ENCODE results near the gene ABCC9. TPM values are rescaled to one million over a fixed set of nuclear protein-coding genes. Genes with fewer than 3 reads are reported as not detected.

The ABCC9 gene
- polyA plus RNA-seq, 1 donor from 2014 or later: not detected

- H3K4me3 Mint-ChIP-seq: no peak overlapping the region
- peaks cover 0 to 8% (median 8%) of the 10 kb centered on the region in 3 donors for H3K9me3 Mint-ChIP-seq
- no peaks in the 10 kb centered on the region for H3K36me3 Mint-ChIP-seq
- no peaks in the 10 kb centered on the region for H3K4me1 Mint-ChIP-seq
- no peaks in the 10 kb centered on the region for H3K27me3 Mint-ChIP-seq
- no peak overlapping the region for H3K27ac Mint-ChIP-seq
Measured at GRCh38 chr12:21877293-21877982, 63.8 kb downstream of the ABCC9 start.

DNA sequence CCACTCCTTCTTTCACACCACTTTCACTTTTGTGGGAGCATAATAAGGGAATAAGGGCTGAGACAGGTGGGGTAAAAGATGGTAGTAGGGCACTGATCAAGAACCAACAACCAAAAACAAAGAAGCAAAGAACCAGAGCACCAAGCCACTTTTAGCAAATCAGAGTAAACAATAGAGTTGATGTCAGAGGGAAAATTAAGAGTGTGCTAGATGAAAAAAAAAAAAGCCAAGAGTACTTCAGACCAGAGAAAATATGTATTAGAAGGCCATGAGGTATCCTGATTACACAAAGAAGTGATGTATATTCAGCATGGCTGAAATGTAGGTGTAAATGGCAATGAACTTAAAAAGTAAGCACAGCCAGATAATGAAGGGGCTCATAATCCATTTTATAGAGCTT lies 75.4 kb downstream of the ABCC9 start:
- H3K27me3 Mint-ChIP-seq: no peaks in the 10 kb centered on the region
- no peaks in the 10 kb centered on the region for H3K36me3 Mint-ChIP-seq

GRCh38 chr12:21860534-21860933 lies 80.7 kb downstream of the ABCC9 start:
- H3K36me3 Mint-ChIP-seq: no peaks in the 10 kb centered on the region
- no peak overlapping the region for H3K4me3 Mint-ChIP-seq
- H3K27ac Mint-ChIP-seq: no peak overlapping the region
- H3K4me1 Mint-ChIP-seq: no peaks in the 10 kb centered on the region
- no peaks in the 10 kb centered on the region for H3K27me3 Mint-ChIP-seq
- peaks cover 0 to 5% (median 5%) of the 10 kb centered on the region in 3 donors for H3K9me3 Mint-ChIP-seq

More for the DNA sequence above, 75.4 kb downstream of the ABCC9 start:
- Mint-ChIP-seq H3K9me3 (peaks cover 1 to 7% (median 2%) of the 10 kb centered on the region in 3 donors), H3K27ac (no peak overlapping the region), H3K4me1 (no peaks in the 10 kb centered on the region), H3K4me3 (no peak overlapping the region)

DNA sequence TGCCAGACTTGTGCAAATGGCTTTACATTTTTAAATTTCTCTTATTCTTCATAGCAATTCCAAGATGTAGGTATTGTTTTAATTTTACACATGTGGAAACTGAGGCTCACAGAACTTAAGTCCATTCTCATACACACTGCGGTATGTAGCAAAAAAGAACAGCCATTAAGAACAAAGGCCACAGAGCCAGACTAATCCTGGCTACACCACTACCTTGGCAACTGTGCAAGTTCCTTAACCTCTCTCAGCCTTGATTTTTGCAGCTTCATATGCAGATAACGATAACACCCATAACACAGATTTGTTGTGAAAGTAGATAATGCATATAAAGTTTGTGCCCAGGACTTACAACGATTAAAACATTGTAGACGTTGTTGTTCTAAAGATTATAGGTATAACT lies 81.1 kb downstream of the ABCC9 start:
- Mint-ChIP-seq H3K27ac (no peak overlapping the region), H3K36me3 (no peaks in the 10 kb centered on the region), H3K4me1 (no peaks in the 10 kb centered on the region), H3K9me3 (peaks cover 0 to 5% (median 5%) of the 10 kb centered on the region in 3 donors), H3K27me3 (no peaks in the 10 kb centered on the region), H3K4me3 (no peak overlapping the region)

- no peak overlapping the region for H3K4me3 Mint-ChIP-seq
- H3K4me1 Mint-ChIP-seq: no peaks in the 10 kb centered on the region
- H3K9me3 Mint-ChIP-seq: peaks cover 0 to 2% (median 0%) of the 10 kb centered on the region in 3 donors
- H3K27me3 Mint-ChIP-seq: peaks cover 3% of the 10 kb centered on the region
- no peaks in the 10 kb centered on the region for H3K36me3 Mint-ChIP-seq
- no peak overlapping the region for H3K27ac Mint-ChIP-seq
Measured at GRCh38 chr12:21852251-21852650, 89.0 kb downstream of the ABCC9 start.

GRCh38 chr12:21851151-21851550 lies 90.1 kb downstream of the ABCC9 start:
- H3K27ac Mint-ChIP-seq: no peak overlapping the region
- H3K4me1 Mint-ChIP-seq: no peaks in the 10 kb centered on the region
- no peaks in the 10 kb centered on the region for H3K36me3 Mint-ChIP-seq
- H3K9me3 Mint-ChIP-seq: peaks cover 0 to 2% (median 0%) of the 10 kb centered on the region in 3 donors
- peaks cover 3% of the 10 kb centered on the region for H3K27me3 Mint-ChIP-seq
- no peak overlapping the region for H3K4me3 Mint-ChIP-seq

DNA sequence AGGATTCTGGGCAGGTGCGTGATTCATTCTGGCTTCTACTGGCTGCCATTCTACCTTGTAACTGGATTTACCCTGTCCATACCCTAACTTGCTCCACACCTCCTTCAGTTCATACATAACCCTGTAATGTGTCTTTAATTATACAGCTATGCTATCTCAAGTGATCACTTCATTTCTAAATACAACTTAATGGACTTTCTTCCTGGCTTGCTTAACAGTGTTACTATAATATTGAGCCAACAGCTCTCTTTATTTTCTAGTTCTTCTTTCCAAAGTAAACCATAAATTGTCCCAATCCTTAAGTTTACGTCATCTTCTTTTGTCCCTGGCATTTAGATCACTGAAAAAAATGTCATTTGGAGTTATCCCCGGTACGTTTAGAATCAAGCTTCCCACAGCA lies 90.8 kb downstream of the ABCC9 start:
- Mint-ChIP-seq H3K27me3 (peaks cover 3% of the 10 kb centered on the region), H3K27ac (no peak overlapping the region), H3K4me1 (no peaks in the 10 kb centered on the region), H3K9me3 (peaks cover 0 to 2% (median 0%) of the 10 kb centered on the region in 3 donors), H3K4me3 (no peak overlapping the region), H3K36me3 (no peaks in the 10 kb centered on the region)

DNA sequence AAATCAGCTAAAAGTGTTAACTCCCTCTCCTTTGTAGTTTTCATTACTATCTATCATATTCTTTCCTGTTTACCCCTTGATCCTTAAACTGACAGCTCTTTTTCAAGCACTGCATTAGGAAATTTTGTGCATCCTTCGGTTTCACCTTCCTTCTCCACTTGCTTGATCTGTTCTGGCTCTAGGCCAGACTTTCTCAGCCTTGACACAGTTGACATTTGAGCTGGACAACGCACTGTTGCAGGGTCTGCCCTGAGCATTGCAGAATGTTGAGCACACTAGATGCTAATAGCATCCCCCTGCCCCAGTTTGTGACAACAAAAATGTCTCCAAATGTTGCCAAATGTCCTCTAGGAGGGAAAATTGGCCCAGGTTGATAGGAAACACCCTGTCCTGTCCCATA lies 91.3 kb downstream of the ABCC9 start:
- Mint-ChIP-seq H3K9me3 (peaks cover 0 to 2% (median 0%) of the 10 kb centered on the region in 3 donors), H3K4me1 (no peaks in the 10 kb centered on the region), H3K27ac (no peak overlapping the region), H3K36me3 (no peaks in the 10 kb centered on the region), H3K4me3 (no peak overlapping the region), H3K27me3 (peaks cover 3% of the 10 kb centered on the region)

DNA sequence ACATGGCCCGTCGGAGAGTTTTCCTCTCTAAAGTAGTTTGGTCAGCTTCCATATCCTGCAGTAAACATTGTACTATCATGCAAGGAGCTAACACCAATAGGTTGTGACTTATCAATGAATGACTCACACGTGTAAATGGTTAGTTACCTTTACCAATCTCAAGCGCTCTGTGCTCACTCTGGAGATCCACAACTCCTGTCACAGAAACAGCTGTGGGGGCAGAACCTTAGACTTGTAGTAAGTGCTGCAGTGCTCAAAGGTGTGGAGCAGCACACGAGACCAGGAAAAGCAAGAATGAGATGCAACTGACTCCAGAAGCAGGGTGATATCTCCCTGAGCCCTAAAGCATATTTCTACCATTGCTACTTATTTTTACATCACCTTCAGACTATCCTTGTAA lies 93.0 kb downstream of the ABCC9 start:
- Mint-ChIP-seq H3K4me1 (no peaks in the 10 kb centered on the region), H3K27me3 (peaks cover 3% of the 10 kb centered on the region), H3K9me3 (peaks cover 0 to 2% (median 0%) of the 10 kb centered on the region in 3 donors)

DNA sequence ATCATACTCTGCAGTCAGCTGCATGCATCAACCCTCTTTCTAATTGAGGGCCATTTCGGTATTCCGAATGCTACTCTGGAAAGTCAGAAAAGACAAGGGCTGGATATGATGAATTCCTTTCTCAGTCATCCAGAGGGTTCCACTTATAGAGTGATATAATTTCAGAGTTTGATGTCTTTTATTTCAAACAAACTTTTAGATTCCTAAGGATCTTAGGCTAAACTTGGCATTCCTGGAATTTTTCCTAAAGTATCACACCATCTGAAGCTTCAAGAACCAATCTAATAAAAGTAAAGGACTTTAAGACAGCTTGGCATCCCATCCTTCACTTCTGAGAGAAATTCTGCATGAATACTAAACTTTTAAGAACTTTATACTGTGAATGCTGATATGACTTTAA lies 97.4 kb downstream of the ABCC9 start:
- no peaks in the 10 kb centered on the region for H3K27me3 Mint-ChIP-seq
- H3K9me3 Mint-ChIP-seq: no peaks in the 10 kb centered on the region
- no peaks in the 10 kb centered on the region for H3K4me1 Mint-ChIP-seq
- no peaks in the 10 kb centered on the region for H3K36me3 Mint-ChIP-seq
- no peak overlapping the region for H3K27ac Mint-ChIP-seq
- H3K4me3 Mint-ChIP-seq: no peak overlapping the region

More for the DNA sequence above, 93.0 kb downstream of the ABCC9 start:
- H3K27ac Mint-ChIP-seq: no peak overlapping the region
- no peaks in the 10 kb centered on the region for H3K36me3 Mint-ChIP-seq
- H3K4me3 Mint-ChIP-seq: no peak overlapping the region

GRCh38 chr12:21839776-21840175 lies 101.5 kb downstream of the ABCC9 start:
- Mint-ChIP-seq H3K27ac (no peak overlapping the region), H3K4me1 (no peaks in the 10 kb centered on the region), H3K9me3 (peaks cover 0 to 3% (median 0%) of the 10 kb centered on the region in 3 donors), H3K4me3 (no peak overlapping the region), H3K27me3 (peaks cover 3% of the 10 kb centered on the region), H3K36me3 (no peaks in the 10 kb centered on the region)

GRCh38 chr12:21837847-21838246 lies 103.4 kb downstream of the ABCC9 start:
- no peaks in the 10 kb centered on the region for H3K36me3 Mint-ChIP-seq
- no peak overlapping the region for H3K27ac Mint-ChIP-seq
- peaks cover 0 to 3% (median 0%) of the 10 kb centered on the region in 3 donors for H3K9me3 Mint-ChIP-seq
- no peaks in the 10 kb centered on the region for H3K4me1 Mint-ChIP-seq
- no peak overlapping the region for H3K4me3 Mint-ChIP-seq
- H3K27me3 Mint-ChIP-seq: peaks cover 3% of the 10 kb centered on the region

GRCh38 chr12:21831791-21832344 lies 109.4 kb downstream of the ABCC9 start:
- Mint-ChIP-seq H3K27me3 (peaks cover 3% of the 10 kb centered on the region), H3K4me3 (no peak overlapping the region), H3K27ac (no peak overlapping the region), H3K4me1 (no peaks in the 10 kb centered on the region), H3K36me3 (no peaks in the 10 kb centered on the region), H3K9me3 (peaks cover 0 to 2% (median 0%) of the 10 kb centered on the region in 3 donors)

- Mint-ChIP-seq H3K27me3 (no peaks in the 10 kb centered on the region), H3K36me3 (no peaks in the 10 kb centered on the region), H3K27ac (no peak overlapping the region), H3K4me1 (no peaks in the 10 kb centered on the region), H3K4me3 (no peak overlapping the region), H3K9me3 (peaks cover 0 to 5% (median 0%) of the 10 kb centered on the region in 3 donors)
Measured at GRCh38 chr12:21828779-21829178, 112.4 kb downstream of the ABCC9 start.

DNA sequence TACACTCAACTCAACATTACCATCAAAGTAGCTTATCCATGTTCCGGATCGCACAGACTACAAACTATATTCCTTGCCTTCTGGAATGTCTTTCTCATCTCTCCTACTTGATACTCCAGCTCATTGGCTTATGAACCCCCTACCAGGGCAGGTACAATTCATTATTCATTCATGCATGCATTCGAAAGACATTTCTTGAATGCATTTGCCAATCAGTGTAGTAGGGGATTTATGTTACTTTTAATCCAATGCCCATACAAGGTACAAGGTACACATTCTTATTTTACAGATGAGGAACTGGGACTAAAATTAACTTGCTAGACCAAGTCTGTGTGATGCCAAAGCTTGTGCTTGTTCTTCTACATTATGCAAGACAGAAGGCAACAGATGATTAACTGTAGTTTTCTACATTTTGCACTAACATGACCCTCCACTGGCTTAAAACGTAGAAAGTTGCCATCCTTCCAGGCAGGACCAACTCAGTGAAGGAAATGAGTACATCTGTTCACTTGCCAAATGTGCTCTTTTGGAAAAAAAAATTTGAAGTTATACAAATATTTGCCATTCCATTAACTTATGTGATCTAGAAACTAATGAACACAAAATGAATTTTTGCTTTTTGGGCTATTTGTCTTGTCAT lies 113.0 kb downstream of the ABCC9 start:
- no peak overlapping the region for H3K27ac Mint-ChIP-seq
- H3K4me3 Mint-ChIP-seq: no peak overlapping the region
- no peaks in the 10 kb centered on the region for H3K36me3 Mint-ChIP-seq
- H3K27me3 Mint-ChIP-seq: no peaks in the 10 kb centered on the region
- peaks cover 0 to 5% (median 0%) of the 10 kb centered on the region in 3 donors for H3K9me3 Mint-ChIP-seq
- no peaks in the 10 kb centered on the region for H3K4me1 Mint-ChIP-seq
